GM15510 (cell line): ENCODE measurements around the gene NTNG1.

Source experiments
- POLR2A ChIP-seq: IDR thresholded peaks from 3 replicates; pipeline ENCODE4 v1.6.1; 2011; ENCODE audit warnings: borderline replicate concordance; ENCODE audit not compliant: insufficient read length; ENCODE audit errors: extremely low read depth

The NTNG1 gene

DNA sequence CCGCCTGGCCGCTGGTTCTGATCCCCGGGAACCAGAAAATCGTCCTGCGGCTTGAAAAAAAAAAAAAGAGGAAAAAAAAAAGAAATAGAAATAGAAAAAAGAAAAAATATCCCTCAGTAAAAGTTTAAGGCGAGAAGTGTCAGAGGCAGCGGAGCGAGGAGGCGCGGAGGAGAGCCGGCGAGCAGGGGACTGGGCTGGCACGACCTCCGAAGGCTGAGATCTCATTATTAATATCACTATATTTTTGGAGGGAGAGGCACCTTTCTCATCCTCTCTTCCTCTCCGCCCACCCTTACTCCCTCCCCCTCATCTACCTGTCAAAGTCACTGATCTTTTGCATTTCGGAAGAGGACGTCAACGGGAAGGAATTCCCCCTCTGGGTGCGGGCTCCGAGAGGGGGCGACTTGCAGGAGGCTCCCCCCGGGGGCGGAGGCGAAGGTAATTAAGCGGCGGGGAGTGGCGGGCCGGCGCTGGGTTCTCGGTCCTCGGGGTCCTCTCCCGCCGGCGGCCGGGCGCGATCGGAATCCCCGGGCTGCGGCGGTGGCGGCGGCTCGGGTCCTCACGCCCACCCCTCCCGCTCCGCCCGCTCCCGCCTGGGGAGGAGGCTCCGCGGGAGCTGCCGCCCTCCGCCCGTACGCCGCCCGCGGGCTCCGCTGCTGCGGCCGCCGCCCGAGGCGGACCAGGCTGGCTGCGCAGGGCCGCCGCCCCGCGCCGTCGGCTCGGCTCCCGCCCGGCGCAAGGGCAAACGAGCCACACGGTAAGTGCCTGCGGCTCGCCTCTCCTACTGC is at the start of gene NTNG1:
NTNG1 (plus strand) TSS at position 337 of the 788 bp plus-strand sequence.
- no peak for TF ChIP-seq POLR2A

DNA sequence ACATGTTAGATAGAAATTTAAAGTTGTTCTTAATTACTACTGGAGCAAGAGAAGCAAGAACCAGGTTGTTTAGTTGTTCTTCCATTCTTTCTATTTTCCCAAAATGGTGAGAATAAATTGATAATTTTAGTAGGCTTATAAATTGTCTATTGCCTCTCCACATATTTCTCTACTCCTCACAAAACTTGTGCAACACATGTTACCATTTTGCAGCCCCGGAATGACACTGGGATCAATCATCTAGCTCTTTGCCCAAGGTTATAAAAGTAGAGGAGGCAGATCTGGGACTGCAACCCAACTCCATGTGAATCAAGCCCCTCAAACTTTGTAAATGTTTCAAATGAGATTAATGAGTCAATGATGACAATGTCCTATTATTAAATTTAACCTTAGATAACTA is 49.4 kb upstream of the NTNG1 start:
- no peak for TF ChIP-seq POLR2A

DNA sequence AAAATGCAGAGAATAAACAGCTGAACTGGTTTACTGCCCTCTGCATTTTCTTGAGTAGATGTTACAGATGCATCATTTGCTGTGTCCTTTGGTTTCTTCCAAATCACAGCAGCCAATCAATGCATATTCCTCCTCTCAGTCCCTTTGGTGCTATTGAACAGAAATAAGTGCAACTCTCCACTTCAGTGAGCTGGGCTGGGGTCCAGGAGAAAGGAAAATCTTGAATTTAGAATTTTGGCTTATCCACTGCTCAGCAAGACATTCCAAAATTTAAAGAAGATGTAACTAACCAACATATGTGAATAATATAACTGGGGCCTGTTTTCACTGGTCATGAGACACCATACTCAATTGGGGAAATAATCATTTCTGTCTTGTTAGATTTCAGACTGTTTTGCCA is 45.2 kb upstream of the NTNG1 start:
- TF ChIP-seq POLR2A: no peak

DNA sequence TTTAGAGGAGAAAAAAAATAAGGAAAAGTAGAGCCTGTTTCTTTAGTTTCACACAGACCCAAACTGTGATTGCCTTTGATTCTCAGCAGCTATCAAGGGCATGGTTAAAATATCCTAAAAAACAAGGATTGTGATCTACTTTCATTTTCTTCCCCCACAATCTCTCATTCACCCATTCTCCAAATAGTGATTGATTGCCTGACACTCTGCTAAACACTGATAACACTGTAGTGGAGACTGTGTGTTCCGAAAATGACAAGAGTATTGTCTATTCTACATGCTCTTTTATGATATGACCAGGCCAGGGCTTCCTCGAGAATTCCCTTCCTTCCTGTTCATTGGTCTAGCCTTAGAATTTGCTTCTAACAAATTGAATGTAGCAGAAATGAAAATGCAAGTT is 44.1 kb upstream of the NTNG1 start:
- TF ChIP-seq POLR2A: no peak

DNA sequence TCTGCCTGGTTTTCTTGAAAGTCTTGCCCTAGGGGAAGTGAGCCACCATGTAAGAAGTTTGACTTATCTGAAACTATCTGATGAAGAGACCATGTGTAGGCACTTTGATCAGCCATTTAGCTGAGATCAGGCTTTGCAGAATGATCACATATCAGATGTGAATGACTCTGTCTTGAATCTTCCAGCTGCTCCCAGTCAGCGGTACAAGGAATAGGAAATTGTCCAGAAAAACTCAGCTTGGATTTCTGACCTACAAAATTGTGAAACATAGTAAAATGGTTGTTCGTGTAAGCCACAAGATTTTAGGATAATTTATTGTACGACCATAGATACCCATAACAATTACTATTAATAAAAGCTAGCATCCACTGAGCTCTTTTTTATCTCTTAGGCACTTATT is 41.9 kb upstream of the NTNG1 start:
- no peak for TF ChIP-seq POLR2A

DNA sequence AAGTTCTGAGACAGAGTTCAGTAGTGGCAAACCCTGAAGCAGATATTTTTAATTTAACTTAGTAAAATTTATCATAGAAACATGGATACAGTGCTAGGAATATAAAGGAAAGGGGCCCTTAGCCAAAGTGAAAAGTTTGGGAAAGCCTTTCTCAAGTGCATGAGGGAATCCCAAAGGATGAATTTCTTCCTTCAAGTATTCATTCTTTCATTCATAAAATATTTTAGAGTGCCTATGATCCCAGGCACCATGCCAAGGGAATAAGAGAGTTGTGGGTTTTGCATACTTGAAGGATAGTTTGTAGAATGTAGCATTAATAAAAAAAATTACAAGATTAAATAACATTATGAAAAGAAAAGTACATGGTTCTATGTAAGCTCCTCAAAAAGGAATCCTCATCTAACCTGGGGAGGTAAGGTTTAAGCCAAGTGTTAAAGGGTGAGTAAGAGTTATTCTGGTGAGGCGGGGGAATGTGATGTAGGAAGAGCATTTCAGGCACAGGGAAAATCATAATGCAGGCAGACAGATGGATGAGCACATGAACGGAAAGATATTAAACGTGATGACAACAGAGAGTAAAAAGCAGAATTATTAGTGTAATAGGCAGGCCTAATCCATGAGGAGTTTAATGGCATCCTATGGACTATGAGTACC is 40.4 kb upstream of the NTNG1 start:
- TF ChIP-seq POLR2A: no peak

DNA sequence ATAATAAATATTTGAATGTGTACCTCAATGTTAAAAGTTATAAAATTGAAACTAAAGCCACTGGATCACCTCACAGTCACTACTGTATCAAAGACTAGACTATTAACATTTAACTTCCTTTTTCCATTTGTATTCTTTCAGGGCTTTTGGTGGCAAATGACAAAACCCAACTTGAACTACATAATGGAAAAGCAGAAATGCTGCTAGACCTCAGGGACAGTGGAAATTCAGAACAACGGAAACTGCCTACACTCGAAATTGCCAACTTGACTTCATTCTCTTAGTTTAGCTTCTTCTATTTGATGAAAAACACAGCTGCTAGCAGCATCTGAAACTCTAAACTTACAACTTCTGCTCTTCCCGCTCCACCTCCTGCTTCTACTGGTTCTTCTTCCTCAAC is 34.9 kb upstream of the NTNG1 start:
- no peak for TF ChIP-seq POLR2A

DNA sequence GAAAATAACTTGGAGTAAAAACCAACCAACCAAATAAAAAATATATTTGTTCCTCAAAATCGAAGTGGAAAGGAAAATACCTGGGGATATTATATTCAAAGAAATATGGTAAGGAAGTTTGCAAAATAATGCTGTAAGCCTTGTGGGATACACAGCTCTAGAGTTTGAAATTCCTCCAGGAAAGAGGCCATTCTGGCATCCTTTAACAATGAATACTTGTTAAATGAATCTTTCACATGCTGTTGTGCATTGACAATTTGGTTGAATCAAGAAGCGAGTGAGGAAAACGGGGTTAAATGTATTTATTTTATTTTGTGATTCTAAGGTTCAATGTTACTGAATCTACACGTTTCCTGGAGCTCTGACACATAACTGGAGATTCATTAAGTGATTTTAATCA is 30.5 kb upstream of the NTNG1 start:
- no peak for TF ChIP-seq POLR2A

DNA sequence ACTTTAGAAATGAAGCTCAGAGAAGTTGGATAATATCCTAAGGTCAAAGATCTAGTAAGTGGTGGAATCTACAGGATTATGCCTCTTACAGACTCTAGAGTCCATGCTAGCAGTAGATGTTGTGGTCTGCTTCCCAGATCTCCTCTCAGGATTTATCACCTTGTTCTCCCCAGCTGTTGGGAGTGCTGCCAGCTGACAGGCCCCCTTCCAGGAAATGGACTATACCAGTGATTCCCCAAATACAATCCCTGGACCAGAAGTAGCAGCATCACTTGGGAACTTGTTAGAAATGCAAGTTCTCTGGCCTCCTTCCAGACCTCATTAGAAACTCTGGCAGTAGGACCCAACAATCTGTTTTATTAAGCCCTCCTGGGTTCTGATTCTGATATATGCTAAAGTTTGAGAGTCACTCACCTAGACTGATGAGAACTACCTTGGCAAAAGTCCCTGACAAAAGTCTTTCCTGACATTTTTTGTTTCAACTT is 24.5 kb upstream of the NTNG1 start:
- no peak for TF ChIP-seq POLR2A

DNA sequence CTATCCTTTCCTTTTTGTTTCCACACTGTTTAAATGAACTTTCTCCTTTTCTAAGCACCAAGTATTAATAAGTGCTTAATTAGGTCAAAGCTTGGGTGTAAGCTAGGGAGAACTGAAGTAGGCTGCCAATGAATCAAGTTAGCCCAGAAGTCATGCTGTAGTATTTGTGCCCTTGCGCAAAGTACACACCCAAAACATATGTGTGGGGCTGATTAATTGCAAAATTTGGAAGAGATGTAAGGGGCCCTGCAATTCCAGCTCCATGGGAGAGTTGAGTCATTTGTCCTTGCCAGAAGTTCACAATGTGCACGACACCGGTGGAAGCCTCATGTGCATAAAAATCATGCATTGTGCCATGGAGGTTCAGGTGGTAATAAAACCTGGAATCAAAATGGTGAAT is 18.6 kb upstream of the NTNG1 start:
- TF ChIP-seq POLR2A: no peak

DNA sequence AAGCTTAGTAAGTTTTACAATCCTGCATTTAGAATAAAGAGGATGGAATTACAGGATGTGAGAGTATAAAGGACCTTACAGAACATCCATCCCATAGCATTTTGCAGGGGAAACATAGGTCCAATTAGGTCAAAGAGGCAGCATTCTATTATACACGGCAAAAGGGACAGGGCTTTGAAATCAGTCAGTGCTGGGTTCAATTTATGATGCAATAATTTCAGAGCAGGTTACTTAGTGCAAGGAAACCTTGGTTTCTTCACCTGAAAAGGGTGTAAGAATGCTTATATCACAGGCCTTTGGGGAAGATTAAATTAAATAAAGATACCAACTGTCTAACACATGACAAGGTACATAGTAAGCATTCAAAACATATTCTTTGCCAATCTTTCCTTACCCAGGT is 17.1 kb upstream of the NTNG1 start:
- TF ChIP-seq POLR2A: no peak

DNA sequence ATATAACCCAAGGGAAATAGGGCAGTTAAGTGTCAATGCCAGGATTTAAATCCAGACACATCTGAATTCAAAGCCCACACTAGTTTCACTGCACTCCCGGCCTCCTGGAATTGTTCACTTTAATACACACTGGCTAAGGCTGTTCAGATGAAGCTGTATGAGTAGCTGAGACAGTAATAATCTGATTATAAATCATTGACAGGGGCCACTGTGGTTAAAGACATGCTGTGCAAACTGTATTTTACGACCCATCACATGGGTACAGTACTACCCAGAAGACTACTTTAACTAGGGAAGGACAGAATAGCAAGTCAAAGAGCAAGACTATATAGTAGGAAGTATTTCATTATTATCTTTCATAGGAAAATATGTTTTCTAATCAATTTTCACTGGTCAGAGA is 16.1 kb upstream of the NTNG1 start:
- no peak for TF ChIP-seq POLR2A

DNA sequence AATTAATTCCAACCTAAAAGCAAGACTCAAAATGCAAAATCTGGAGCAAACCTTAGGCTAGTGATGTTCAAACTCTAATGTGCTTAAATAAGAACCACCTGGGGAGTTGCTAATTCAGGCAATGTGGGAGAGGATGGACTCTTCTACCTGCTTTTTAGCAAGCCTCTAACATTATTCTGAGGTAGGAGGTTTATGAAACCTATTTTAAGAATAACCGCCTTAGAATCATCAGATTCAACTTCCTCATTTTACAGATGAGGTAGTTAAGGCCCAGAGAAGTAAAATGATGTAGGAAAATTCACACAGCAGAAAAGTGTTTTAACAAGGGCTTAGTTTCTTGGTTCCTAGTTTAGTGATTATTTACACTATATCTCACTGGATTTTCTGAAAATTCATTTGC is 8.6 kb upstream of the NTNG1 start:
- TF ChIP-seq POLR2A: no peak

DNA sequence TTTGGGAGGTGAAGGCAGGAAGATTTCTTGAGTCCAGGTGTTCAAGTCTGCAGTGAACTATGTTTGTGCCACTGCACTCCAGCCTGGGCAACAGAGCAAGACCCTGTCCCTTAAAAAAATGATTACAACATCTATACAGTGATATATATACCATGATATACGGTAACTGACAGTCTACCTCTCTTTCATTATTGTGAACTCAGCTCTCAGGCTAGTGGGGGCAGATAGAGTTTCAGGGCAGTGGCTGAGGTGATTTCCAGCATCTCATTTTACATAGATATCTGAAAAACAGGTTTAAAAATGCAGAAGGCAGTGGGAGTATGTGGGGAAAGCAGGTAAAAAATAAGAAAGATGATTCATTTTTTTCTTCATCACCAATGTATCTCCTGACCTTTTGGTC is 8.1 kb upstream of the NTNG1 start:
- no peak for TF ChIP-seq POLR2A

DNA sequence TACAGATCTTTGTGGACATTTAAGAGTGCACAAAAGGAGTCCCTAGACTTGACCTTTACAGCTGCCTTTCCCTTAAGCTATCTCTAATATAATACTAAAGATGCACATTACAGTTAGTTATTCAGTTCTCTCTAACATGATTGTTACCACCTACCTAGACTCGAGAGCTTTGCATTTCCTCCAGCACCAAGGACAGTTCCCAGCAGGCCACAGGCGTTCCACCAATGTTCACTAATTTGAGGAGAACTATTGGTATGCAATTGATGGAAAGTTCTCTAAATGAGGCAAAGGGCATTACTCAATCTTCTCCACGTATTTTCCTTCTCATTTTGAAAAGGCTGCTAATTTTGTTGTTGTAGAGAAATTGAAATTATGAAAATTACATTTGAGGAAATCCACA is 5.4 kb upstream of the NTNG1 start:
- TF ChIP-seq POLR2A: no peak

DNA sequence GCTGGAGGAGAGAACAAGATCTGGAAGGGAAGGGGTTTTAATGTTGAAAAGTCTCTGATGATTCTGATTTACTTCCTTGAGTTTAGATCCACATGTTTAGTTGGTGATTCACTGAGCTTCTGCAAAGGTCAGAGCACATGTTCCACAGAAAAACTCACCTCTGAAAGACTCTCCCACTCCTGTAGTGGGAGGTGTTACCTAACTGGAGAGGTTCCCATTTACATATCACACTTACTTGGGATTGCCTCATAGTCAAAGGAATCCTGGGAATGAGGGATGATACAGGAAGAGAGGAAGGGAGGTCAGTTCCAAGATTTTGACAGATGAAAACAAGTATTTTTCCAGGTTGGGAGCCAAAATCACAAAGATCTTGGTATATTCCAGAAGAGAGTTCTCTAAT is 2.7 kb upstream of the NTNG1 start:
- no peak for TF ChIP-seq POLR2A
